Measurements from ENCODE around the gene ARHGAP20. TPM values are rescaled to one million over a fixed set of nuclear protein-coding genes. Genes with fewer than 3 reads are reported as not detected.

ARHGAP20 gene
- total and polyA plus RNA-seq, 12 donors, result 0.14 to 1.3 (median 0.32) TPM

GRCh38 chr11:110655967-110656366 lies 56.3 kb downstream of the ARHGAP20 start:
- Histone ChIP-seq H3K27me3 (no peaks in the 10 kb centered on the region), H3K4me3 (no peak overlapping the region), H3K4me1 (no peaks in the 10 kb centered on the region), H3K9me3 (peaks cover 0 to 23% (median 15%) of the 10 kb centered on the region in 11 donors), H3K36me3 (no peaks in the 10 kb centered on the region), H3K27ac (no peak overlapping the region)
- no peak for TF ChIP-seq CTCF (IDR thresholded peaks at IDR 0.05)
- ATAC-seq (no peak), DNase-seq (no peak)
- intact Hi-C loops (cut with DNase I), result no loop called here
- WGBS, 2 donors, result 70 to 73% methylated on average over 3 of the region's 3 CpGs

- Histone ChIP-seq H3K27ac (no peak overlapping the region), H3K27me3 (no peaks in the 10 kb centered on the region), H3K4me3 (no peak overlapping the region), H3K4me1 (no peaks in the 10 kb centered on the region), H3K9me3 (peaks cover 0 to 32% (median 15%) of the 10 kb centered on the region in 11 donors), H3K36me3 (no peaks in the 10 kb centered on the region)
- intact Hi-C loops (cut with DNase I), result no loop called here
- 85 to 89% methylated on average over 3 of the region's 3 CpGs for WGBS, 2 donors
- no peak for TF ChIP-seq CTCF (IDR thresholded peaks at IDR 0.05)
- no peak for ATAC-seq
- no peak for DNase-seq
Observed at GRCh38 chr11:110654456-110654855, 57.8 kb downstream of the ARHGAP20 start.

- no peaks in the 10 kb centered on the region for H3K36me3 ChIP-seq
- no peak overlapping the region for H3K4me3 ChIP-seq
- no peak overlapping the region for H3K27ac ChIP-seq
- no peaks in the 10 kb centered on the region for H3K4me1 ChIP-seq
- H3K9me3 ChIP-seq, result peaks cover 0 to 6% (median 0%) of the 10 kb centered on the region in 11 donors
- TF ChIP-seq CTCF (IDR thresholded peaks at IDR 0.05), result no peak
- WGBS, 2 donors, result 90 to 91% methylated on average over 2 of the region's 2 CpGs
- ATAC-seq (no peak), DNase-seq (no peak)
- no peaks in the 10 kb centered on the region for H3K27me3 ChIP-seq
- intact Hi-C loops (cut with DNase I), result no loop called here
Observed at GRCh38 chr11:110645253-110645652, 67.0 kb downstream of the ARHGAP20 start.

- Histone ChIP-seq H3K4me3 (no peak overlapping the region), H3K27ac (no peak overlapping the region), H3K36me3 (no peaks in the 10 kb centered on the region), H3K4me1 (no peaks in the 10 kb centered on the region), H3K9me3 (peaks cover 0 to 7% (median 0%) of the 10 kb centered on the region in 11 donors), H3K27me3 (no peaks in the 10 kb centered on the region)
- no peak for ATAC-seq
- DNase-seq, result no peak
- intact Hi-C loops (cut with DNase I), result no loop called here
- no peak for TF ChIP-seq CTCF (IDR thresholded peaks at IDR 0.05)
Observed at GRCh38 chr11:110634370-110634769, 77.9 kb downstream of the ARHGAP20 start.

GRCh38 chr11:110631551-110631950 lies 80.7 kb downstream of the ARHGAP20 start:
- H3K9me3 ChIP-seq, result peaks cover 0 to 7% (median 0%) of the 10 kb centered on the region in 11 donors
- intact Hi-C loops (cut with DNase I), result no loop called here
- no peak for TF ChIP-seq CTCF (IDR thresholded peaks at IDR 0.05)
- no peak for ATAC-seq
- no peak for DNase-seq
- H3K27ac ChIP-seq, result no peak overlapping the region
- no peak overlapping the region for H3K4me3 ChIP-seq
- no peaks in the 10 kb centered on the region for H3K36me3 ChIP-seq
- H3K4me1 ChIP-seq, result no peaks in the 10 kb centered on the region
- no peaks in the 10 kb centered on the region for H3K27me3 ChIP-seq
